Subcutaneous adipose tissue (tissue), 4 donors: ENCODE measurements around the gene CKB. TPM values are rescaled to one million over a fixed set of nuclear protein-coding genes. Genes with fewer than 3 reads are reported as not detected.

Source experiments
- CTCF ChIP-seq: fragments of 450-650 bp; IDR thresholded peaks from one replicate; pipeline ENCODE4 v1.5.1; 2016; ENCODE audit warnings: low read depth, mild to moderate bottlenecking, control low read depth, antibody characterized with exemption, moderate library complexity
- total RNA-seq, 4 donors: library from RNA; depleted of rRNA; stranded (reverse); fragments of >200 nt; gene quantifications; one replicate each; pipeline ENCODE4 v1.1.0, GENCODE V29; 2016

The CKB gene
- total RNA-seq, 4 donors from 2014 or later = 53.8 to 512 (median 182) TPM

- TF ChIP-seq CTCF = no peak
Measured at GRCh38 chr14:103526247-103526913, 3.8 kb upstream of the CKB start.

- no peak for TF ChIP-seq CTCF
Measured at GRCh38 chr14:103524002-103524935, 1.6 kb upstream of the CKB start.

GRCh38 chr14:103523575-103523954 lies 935 bp upstream of the CKB start:
- no peak for TF ChIP-seq CTCF

GRCh38 chr14:103521951-103522563 lies 573 bp downstream of the CKB start:
- TF ChIP-seq CTCF = no peak

- TF ChIP-seq CTCF = no peak
Measured at GRCh38 chr14:103521438-103521950, 1.1 kb downstream of the CKB start.

GRCh38 chr14:103520657-103521437 lies 1.8 kb downstream of the CKB start:
- no peak for TF ChIP-seq CTCF
